Mesenchymal stem cell (in vitro differentiated cells and primary cell): ENCODE data around the gene MAP4K4.

ENCODE experiments used
- DNase-seq: peaks from one replicate; pipeline ENCODE4 v3.0.0-alpha.2; 2013
- H2AFZ ChIP-seq: one replicate; pipeline ENCODE4 v1.6.1; 2013; ENCODE audit warnings: low read depth, mild to moderate bottlenecking, control low read depth, inconsistent platforms, low read length, moderate library complexity
- H2AK5ac ChIP-seq: 2 replicates; pipeline ENCODE4 v1.6.1; 2013; ENCODE audit warnings: low read length, moderate library complexity, mild to moderate bottlenecking, inconsistent platforms; ENCODE audit not compliant: severe bottlenecking
- H2BK120ac ChIP-seq: one replicate; pipeline ENCODE4 v1.6.1; 2013; ENCODE audit warnings: low read depth, mild to moderate bottlenecking, inconsistent platforms, low read length, moderate library complexity
- H2BK12ac ChIP-seq, 2 experiments: one replicate each; pipeline ENCODE4 v1.6.1; 2013; ENCODE audit warnings: inconsistent platforms in 2 of 2, low read length in 2 of 2, mild to moderate bottlenecking in 2 of 2, moderate library complexity in 2 of 2, control low read depth in 1 of 2
- H2BK15ac ChIP-seq: one replicate; pipeline ENCODE4 v1.6.1; 2013; ENCODE audit warnings: mild to moderate bottlenecking, low read depth, inconsistent platforms; ENCODE audit not compliant: poor library complexity, severe bottlenecking
- H2BK5ac ChIP-seq: 2 replicates; pipeline ENCODE4 v1.6.1; 2013; ENCODE audit warnings: low read depth, mild to moderate bottlenecking, low read length, control low read depth, inconsistent platforms; ENCODE audit not compliant: poor library complexity, severe bottlenecking
- H3K14ac ChIP-seq, 2 experiments: one replicate each; pipeline ENCODE4 v1.6.1; 2013; ENCODE audit warnings: inconsistent platforms in 2 of 2, low read length in 2 of 2, control low read depth in 1 of 2, mild to moderate bottlenecking in 1 of 2, moderate library complexity in 1 of 2
- H3K18ac ChIP-seq, 2 experiments: one replicate each; pipeline ENCODE4 v1.6.1; 2013; ENCODE audit warnings: inconsistent platforms in 2 of 2, low read length in 2 of 2, control low read depth in 1 of 2, low read depth in 1 of 2, mild to moderate bottlenecking in 1 of 2
- H3K23ac ChIP-seq, 2 experiments: one replicate each; pipeline ENCODE4 v1.6.1; 2013; ENCODE audit warnings: inconsistent platforms in 2 of 2, low read length in 2 of 2, mild to moderate bottlenecking in 2 of 2, moderate library complexity in 2 of 2, control low read depth in 1 of 2
- H3K27ac ChIP-seq: 2 replicates; pipeline ENCODE4 v1.5.1; 2013; ENCODE audit warnings: mild to moderate bottlenecking, moderate library complexity, low read length, control low read depth, inconsistent platforms; ENCODE audit not compliant: poor library complexity, severe bottlenecking
- H3K27me3 ChIP-seq, 2 experiments: 2 replicates each; pipeline versions ENCODE4 v1.6.1 to v1.7.0; 2013; ENCODE audit warnings: low read length in 2 of 2, mild to moderate bottlenecking in 2 of 2, moderate library complexity in 2 of 2, control low read depth in 1 of 2, inconsistent platforms in 1 of 2; ENCODE audit not compliant: control insufficient read depth in 1 of 2, insufficient read depth in 1 of 2
- H3K36me3 ChIP-seq, 2 experiments: 2 replicates each; pipeline versions ENCODE4 v1.6.1 to v1.7.0; 2013; ENCODE audit warnings: low read length in 2 of 2, control low read depth in 1 of 2, inconsistent platforms in 1 of 2, low read depth in 1 of 2, mild to moderate bottlenecking in 1 of 2; ENCODE audit not compliant: insufficient read depth in 2 of 2, control insufficient read depth in 1 of 2
- H3K4ac ChIP-seq, 2 experiments: one replicate each; pipeline ENCODE4 v1.6.1; 2013; ENCODE audit warnings: inconsistent platforms in 2 of 2, low read length in 2 of 2, mild to moderate bottlenecking in 2 of 2, moderate library complexity in 2 of 2, control low read depth in 1 of 2, low read depth in 1 of 2
- H3K4me1 ChIP-seq: 2 replicates; pipeline ENCODE4 v1.6.1; 2013; ENCODE audit warnings: low read depth, low read length, control low read depth; ENCODE audit not compliant: control insufficient read depth, insufficient read depth
- H3K4me2 ChIP-seq: 2 replicates; pipeline ENCODE4 v1.6.1; 2013; ENCODE audit warnings: low read length, mild to moderate bottlenecking, inconsistent platforms; ENCODE audit not compliant: poor library complexity, severe bottlenecking
- H3K4me3 ChIP-seq, 2 experiments: 2 replicates each; pipeline versions ENCODE4 v1.5.1 to v1.7.0; 2013; ENCODE audit warnings: low read length in 2 of 2, mild to moderate bottlenecking in 2 of 2, control low read depth in 1 of 2, low read depth in 1 of 2; ENCODE audit not compliant: insufficient read depth in 1 of 2
- H3K79me1 ChIP-seq: replicated peaks from 2 replicates; pipeline ENCODE4 v1.6.1; 2013; ENCODE audit warnings: mild to moderate bottlenecking, control low read depth, low read length, inconsistent platforms; ENCODE audit not compliant: poor library complexity, severe bottlenecking
- H3K9ac ChIP-seq: 2 replicates; pipeline ENCODE4 v1.7.0; 2013; ENCODE audit warnings: mild to moderate bottlenecking, low read length, moderate library complexity
- H3K9me3 ChIP-seq: 2 replicates; pipeline ENCODE4 v1.7.0; 2013; ENCODE audit warnings: mild to moderate bottlenecking, low read length; ENCODE audit not compliant: control insufficient read depth
- H4K8ac ChIP-seq: one replicate; pipeline ENCODE4 v1.6.1; 2013; ENCODE audit warnings: inconsistent platforms, mild to moderate bottlenecking, low read length, moderate library complexity
- H4K91ac ChIP-seq: one replicate; pipeline ENCODE4 v1.6.1; 2013; ENCODE audit warnings: mild to moderate bottlenecking, low read length, inconsistent platforms
- WGBS: methylation state at CpG from one replicate; pipeline ENCODE4 v1.1.7; 2013; ENCODE audit warnings: mixed read lengths; 5-methylcytosine and 5-hydroxymethylcytosine counted together

MAP4K4 gene

DNA sequence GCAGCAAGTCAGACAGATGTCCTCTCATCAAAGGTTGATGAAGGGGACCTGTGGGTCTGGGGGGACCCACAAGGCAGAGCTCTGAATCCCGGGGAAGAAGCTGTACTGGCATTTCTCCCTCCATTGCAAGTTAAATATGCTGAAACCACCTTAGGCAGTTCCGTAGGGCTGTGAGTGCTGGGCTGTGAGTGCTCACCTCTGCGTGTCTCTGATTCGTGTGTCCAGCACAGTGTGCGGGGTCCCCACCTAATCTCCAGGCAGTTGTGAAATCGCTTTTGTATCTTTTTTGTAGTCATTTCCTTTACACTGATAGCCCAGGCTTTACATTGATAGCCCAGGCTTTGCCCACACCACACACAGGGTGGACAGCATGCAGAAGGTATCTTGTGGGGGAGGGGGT lies 80.6 kb downstream of the MAP4K4 start:
- Histone ChIP-seq H2BK5ac (no peak overlapping the region), H2AK5ac (no peak overlapping the region), H3K14ac (no peak overlapping the region), H3K4me1 (peaks cover 18% of the 10 kb centered on the region), H3K27ac (no peak overlapping the region), H3K18ac (no peak overlapping the region), H3K9me3 (no peaks in the 10 kb centered on the region), H3K79me1 (peaks cover 2% of the 10 kb centered on the region), H4K8ac (no peak overlapping the region), H2AFZ (no peak overlapping the region), H3K23ac (no peak overlapping the region), H3K4me3 (no peak overlapping the region), H3K9ac (no peak overlapping the region), H3K27me3 (no peaks in the 10 kb centered on the region), H3K4ac (no peak overlapping the region), H2BK120ac (no peak overlapping the region), H2BK15ac (no peak overlapping the region), H4K91ac (no peak overlapping the region), H3K4me2 (no peak overlapping the region), H3K36me3 (peaks cover 0 to 12% of the 10 kb centered on the region in 2 experiments), H2BK12ac (no peak overlapping the region)
- 92% methylated on average over 5 of the region's 6 CpGs for WGBS
- no peak for DNase-seq

DNA sequence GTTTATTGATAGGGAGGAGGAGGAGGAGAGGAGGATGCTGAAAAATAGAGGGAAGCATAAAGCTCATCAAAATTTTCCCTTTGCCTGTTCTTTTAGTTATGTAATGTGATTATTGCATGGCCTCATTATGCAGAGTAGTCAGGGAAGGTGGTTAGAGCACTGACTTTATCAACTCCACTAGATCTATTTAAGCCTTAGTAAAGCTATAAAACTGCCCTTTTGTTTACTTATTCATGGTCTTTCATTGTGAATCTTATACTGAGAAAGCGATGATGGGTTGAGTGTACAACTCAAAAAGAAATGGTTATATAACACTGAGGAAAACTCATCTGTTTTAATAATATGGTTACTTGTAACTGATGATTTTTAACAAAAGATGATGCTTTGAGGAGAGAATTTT lies 81.7 kb downstream of the MAP4K4 start:
- H3K18ac ChIP-seq, result no peak overlapping the region
- peaks cover 0 to 15% of the 10 kb centered on the region in 2 experiments for H3K36me3 ChIP-seq
- no peak overlapping the region for H4K8ac ChIP-seq
- H3K23ac ChIP-seq, result no peak overlapping the region
- no peak overlapping the region for H3K4me3 ChIP-seq
- no peak overlapping the region for H3K4ac ChIP-seq
- no peak overlapping the region for H3K14ac ChIP-seq
- H2BK15ac ChIP-seq, result no peak overlapping the region
- H3K4me1 ChIP-seq, result peaks cover 18% of the 10 kb centered on the region
- no peak overlapping the region for H2BK5ac ChIP-seq
- H3K9ac ChIP-seq, result no peak overlapping the region
- H4K91ac ChIP-seq, result no peak overlapping the region
- H3K9me3 ChIP-seq, result no peaks in the 10 kb centered on the region
- H3K79me1 ChIP-seq, result peaks cover 2% of the 10 kb centered on the region
- no peak overlapping the region for H3K4me2 ChIP-seq
- no peak overlapping the region for H2AFZ ChIP-seq
- no peak overlapping the region for H2AK5ac ChIP-seq
- no peak for DNase-seq
- H2BK120ac ChIP-seq, result no peak overlapping the region
- no peak overlapping the region for H3K27ac ChIP-seq
- WGBS, result no CpG with 5 or more reads among the region's 1 CpG
- no peak overlapping the region for H2BK12ac ChIP-seq
- no peaks in the 10 kb centered on the region for H3K27me3 ChIP-seq

DNA sequence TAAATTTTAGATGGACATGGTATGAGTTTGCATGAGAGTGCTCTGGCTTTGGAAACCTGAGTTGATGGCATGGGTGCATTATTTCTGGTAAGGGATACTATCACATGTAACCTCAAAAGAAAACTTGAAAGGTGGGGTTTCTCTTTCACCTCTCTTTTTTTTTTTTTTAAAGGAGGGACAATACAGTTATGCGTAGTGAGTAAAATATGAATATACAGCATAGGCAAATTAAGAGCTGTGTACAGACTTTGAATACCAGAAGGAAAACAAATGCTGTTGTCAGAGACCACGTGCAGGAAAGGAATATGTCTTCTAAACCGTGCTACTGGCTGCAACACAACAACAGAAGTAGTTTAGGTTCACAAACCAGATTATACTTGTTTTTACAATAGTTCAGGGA lies 82.1 kb downstream of the MAP4K4 start:
- H3K23ac ChIP-seq, result no peak overlapping the region
- no peak overlapping the region for H3K4me2 ChIP-seq
- H3K4me1 ChIP-seq, result peaks cover 18% of the 10 kb centered on the region
- H2BK120ac ChIP-seq, result no peak overlapping the region
- no peak for DNase-seq
- H2BK15ac ChIP-seq, result no peak overlapping the region
- no peaks in the 10 kb centered on the region for H3K9me3 ChIP-seq
- no peak overlapping the region for H4K8ac ChIP-seq
- no peak overlapping the region for H3K4me3 ChIP-seq
- H3K4ac ChIP-seq, result no peak overlapping the region
- no peak overlapping the region for H4K91ac ChIP-seq
- H2AFZ ChIP-seq, result no peak overlapping the region
- H3K27me3 ChIP-seq, result no peaks in the 10 kb centered on the region
- H3K36me3 ChIP-seq, result peaks cover 0 to 18% of the 10 kb centered on the region in 2 experiments
- H2BK12ac ChIP-seq, result no peak overlapping the region
- peaks cover 2% of the 10 kb centered on the region for H3K79me1 ChIP-seq
- no peak overlapping the region for H3K27ac ChIP-seq
- no peak overlapping the region for H2BK5ac ChIP-seq
- no peak overlapping the region for H3K14ac ChIP-seq
- no peak overlapping the region for H3K9ac ChIP-seq
- 97% methylated on average over 3 of the region's 3 CpGs for WGBS
- H3K18ac ChIP-seq, result no peak overlapping the region
- H2AK5ac ChIP-seq, result no peak overlapping the region

DNA sequence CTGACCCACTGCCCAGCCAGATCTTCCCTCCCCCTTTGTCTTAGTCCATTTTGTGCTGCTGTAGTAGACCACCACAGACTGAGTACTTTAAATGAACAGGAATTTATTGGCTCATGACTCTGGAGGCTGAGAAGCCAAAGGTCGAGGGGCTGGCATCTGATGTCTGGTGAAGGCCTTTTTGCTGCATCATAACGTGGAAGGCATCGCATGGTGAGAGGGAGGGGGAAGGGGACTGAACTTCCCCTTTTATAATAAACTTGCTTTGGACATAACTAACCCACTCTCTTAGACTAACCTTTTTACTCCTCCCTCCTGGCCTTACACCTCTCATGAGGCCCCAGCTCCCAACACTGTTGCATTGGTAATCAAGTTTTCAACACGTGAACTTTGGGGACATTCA lies 83.8 kb downstream of the MAP4K4 start:
- no peak overlapping the region for H3K4ac ChIP-seq
- no peak overlapping the region for H2BK15ac ChIP-seq
- H3K36me3 ChIP-seq, result peaks cover 0 to 21% of the 10 kb centered on the region in 2 experiments
- peaks cover 2% of the 10 kb centered on the region for H3K79me1 ChIP-seq
- no peak overlapping the region for H2AFZ ChIP-seq
- H3K9me3 ChIP-seq, result no peaks in the 10 kb centered on the region
- no peaks in the 10 kb centered on the region for H3K27me3 ChIP-seq
- peaks cover 12% of the 10 kb centered on the region for H3K4me1 ChIP-seq
- WGBS, result 49% methylated on average over 4 of the region's 4 CpGs
- H3K9ac ChIP-seq, result no peak overlapping the region
- H3K14ac ChIP-seq, result no peak overlapping the region
- no peak overlapping the region for H3K27ac ChIP-seq
- no peak for DNase-seq
- no peak overlapping the region for H2BK12ac ChIP-seq
- no peak overlapping the region for H3K18ac ChIP-seq
- no peak overlapping the region for H4K91ac ChIP-seq
- H2BK5ac ChIP-seq, result no peak overlapping the region
- H3K4me2 ChIP-seq, result no peak overlapping the region
- H3K23ac ChIP-seq, result no peak overlapping the region
- no peak overlapping the region for H2BK120ac ChIP-seq
- no peak overlapping the region for H3K4me3 ChIP-seq
- no peak overlapping the region for H2AK5ac ChIP-seq
- no peak overlapping the region for H4K8ac ChIP-seq
